ENCODE measurements around the gene RCAN1. TPM values are rescaled to one million over a fixed set of nuclear protein-coding genes. Genes with fewer than 3 reads are reported as not detected.
A peak's percentile ranks its signal among the peaks of the same experiment; 100 is the strongest.

The RCAN1 gene
- total and polyA plus RNA-seq, 3 donors from 2014 or later = 16.7 to 21.9 (median 20.6) TPM

DNA sequence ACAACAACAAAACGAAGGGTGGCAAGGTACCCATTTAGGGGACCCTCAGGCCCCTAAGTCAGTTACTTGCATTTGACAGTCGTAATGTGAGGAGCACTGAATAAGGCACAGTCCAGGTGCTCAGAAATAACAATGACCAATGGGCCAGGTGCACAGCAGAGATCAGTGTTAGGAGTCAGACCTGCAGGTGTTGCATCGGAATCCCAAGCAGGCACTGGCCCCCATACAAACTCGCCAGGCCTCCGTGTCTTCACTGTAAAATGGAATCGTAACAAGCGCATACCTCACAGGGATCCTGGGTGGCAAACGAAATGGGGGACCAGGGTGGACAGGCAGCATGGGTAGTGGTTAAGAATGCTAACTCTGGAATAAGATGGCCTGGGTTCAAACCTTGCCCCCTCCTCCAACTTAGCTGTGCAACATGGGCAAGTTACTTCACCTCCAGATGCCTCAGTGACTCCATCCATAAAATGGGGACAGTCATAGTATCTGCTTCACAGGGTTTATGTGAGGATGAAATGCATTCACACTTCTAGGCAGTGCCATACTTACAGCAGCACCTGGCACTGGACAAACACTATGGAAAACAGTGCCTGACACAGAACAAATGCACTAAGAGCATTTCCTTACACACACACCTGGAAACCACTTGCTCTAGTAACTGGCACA, 20.2 kb downstream of the RCAN1 start:
- Histone ChIP-seq H3K27me3 (no peaks in the 10 kb centered on the region), H3K4me1 (no peaks in the 10 kb centered on the region), H3K4me3 (no peak overlapping the region), H3K27ac (no peak overlapping the region), H3K36me3 (ENCODE audit: low read depth, missing control alignments) (no peaks in the 10 kb centered on the region), H3K9me3 (no peaks in the 10 kb centered on the region)
- no peak for TF ChIP-seq POLR2A (IDR thresholded peaks at IDR 0.05)
- TF ChIP-seq, protein P1, sequence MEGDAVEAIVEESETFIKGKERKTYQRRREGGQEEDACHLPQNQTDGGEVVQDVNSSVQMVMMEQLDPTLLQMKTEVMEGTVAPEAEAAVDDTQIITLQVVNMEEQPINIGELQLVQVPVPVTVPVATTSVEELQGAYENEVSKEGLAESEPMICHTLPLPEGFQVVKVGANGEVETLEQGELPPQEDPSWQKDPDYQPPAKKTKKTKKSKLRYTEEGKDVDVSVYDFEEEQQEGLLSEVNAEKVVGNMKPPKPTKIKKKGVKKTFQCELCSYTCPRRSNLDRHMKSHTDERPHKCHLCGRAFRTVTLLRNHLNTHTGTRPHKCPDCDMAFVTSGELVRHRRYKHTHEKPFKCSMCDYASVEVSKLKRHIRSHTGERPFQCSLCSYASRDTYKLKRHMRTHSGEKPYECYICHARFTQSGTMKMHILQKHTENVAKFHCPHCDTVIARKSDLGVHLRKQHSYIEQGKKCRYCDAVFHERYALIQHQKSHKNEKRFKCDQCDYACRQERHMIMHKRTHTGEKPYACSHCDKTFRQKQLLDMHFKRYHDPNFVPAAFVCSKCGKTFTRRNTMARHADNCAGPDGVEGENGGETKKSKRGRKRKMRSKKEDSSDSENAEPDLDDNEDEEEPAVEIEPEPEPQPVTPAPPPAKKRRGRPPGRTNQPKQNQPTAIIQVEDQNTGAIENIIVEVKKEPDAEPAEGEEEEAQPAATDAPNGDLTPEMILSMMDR (IDR thresholded peaks at IDR 0.05) = no peak
- no peak for DNase-seq
- WGBS, 2 donors = 83 to 84% methylated on average over 5 to 8 of the region's 8 CpGs
- intact Hi-C loops (cut with DNase I; ENCODE audit: low total_unique reads) = no loop called here

DNA sequence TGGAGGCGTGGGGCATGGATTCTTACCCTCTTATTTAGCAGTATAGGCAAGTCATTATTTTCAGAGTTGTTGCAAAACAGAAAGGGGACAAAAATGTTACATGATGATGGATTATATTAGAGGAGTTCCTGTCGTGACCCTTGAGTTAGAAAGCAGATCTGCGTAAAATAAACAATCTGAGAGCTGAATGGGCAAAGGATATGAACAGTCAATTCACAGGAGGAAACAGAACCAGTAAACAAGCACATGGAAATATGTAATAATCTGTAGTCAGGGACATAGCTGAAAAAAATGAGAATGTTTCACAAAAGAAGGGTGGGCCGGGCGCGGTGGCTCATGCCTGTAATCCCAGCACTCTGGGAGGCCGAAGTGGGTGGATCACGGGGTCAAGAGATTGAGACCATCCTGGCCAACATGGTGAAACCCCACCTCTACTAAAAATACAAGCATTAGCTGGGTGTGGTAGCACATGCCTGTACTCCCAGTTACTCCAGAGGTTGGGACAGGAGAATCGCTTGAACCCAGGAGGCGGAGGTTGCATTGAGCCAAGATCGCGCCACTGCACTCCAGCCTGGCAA, 20.9 kb downstream of the RCAN1 start:
- no peak for DNase-seq
- H3K36me3 ChIP-seq (ENCODE audit: low read depth, missing control alignments) = no peaks in the 10 kb centered on the region
- no peaks in the 10 kb centered on the region for H3K9me3 ChIP-seq
- H3K27me3 ChIP-seq = no peaks in the 10 kb centered on the region
- TF ChIP-seq POLR2A (IDR thresholded peaks at IDR 0.05) = no peak
- TF ChIP-seq, protein P1 (IDR thresholded peaks at IDR 0.05) = no peak
- no peaks in the 10 kb centered on the region for H3K4me1 ChIP-seq
- intact Hi-C loops (cut with DNase I; ENCODE audit: low total_unique reads) = no loop called here
- no peak overlapping the region for H3K27ac ChIP-seq
- 75 to 93% methylated on average over 10 to 12 of the region's 12 CpGs for WGBS, 2 donors
- no peak overlapping the region for H3K4me3 ChIP-seq

DNA sequence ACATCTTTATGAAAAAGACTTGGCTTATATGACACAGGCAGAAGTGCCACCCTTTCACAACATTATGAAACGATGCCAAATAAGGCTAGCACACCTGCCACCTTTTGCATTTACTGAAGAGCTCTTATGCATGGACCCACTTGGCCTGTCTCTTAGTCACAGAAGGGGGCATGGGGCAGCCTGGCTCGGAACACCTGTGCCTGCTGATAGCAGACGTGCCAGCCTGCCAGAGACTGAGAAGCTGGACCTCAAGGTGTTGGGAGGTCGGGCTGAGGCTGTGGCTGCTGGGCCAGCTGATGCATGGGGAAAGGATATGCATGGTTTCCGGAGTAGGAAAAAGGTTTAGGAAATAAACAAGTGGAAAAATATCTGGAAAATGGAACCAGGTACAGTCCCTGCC, 21.5 kb downstream of the RCAN1 start:
- DNase-seq = no peak
- no peaks in the 10 kb centered on the region for H3K27me3 ChIP-seq
- no peak overlapping the region for H3K27ac ChIP-seq
- 83 to 94% methylated on average over 5 of the region's 5 CpGs for WGBS, 2 donors
- intact Hi-C loops (cut with DNase I; ENCODE audit: low total_unique reads) = no loop called here
- H3K36me3 ChIP-seq (ENCODE audit: low read depth, missing control alignments) = no peaks in the 10 kb centered on the region
- H3K9me3 ChIP-seq = no peaks in the 10 kb centered on the region
- no peak overlapping the region for H3K4me3 ChIP-seq
- H3K4me1 ChIP-seq = no peaks in the 10 kb centered on the region
- TF ChIP-seq, protein P1 (IDR thresholded peaks at IDR 0.05) = no peak
- no peak for TF ChIP-seq POLR2A (IDR thresholded peaks at IDR 0.05)

DNA sequence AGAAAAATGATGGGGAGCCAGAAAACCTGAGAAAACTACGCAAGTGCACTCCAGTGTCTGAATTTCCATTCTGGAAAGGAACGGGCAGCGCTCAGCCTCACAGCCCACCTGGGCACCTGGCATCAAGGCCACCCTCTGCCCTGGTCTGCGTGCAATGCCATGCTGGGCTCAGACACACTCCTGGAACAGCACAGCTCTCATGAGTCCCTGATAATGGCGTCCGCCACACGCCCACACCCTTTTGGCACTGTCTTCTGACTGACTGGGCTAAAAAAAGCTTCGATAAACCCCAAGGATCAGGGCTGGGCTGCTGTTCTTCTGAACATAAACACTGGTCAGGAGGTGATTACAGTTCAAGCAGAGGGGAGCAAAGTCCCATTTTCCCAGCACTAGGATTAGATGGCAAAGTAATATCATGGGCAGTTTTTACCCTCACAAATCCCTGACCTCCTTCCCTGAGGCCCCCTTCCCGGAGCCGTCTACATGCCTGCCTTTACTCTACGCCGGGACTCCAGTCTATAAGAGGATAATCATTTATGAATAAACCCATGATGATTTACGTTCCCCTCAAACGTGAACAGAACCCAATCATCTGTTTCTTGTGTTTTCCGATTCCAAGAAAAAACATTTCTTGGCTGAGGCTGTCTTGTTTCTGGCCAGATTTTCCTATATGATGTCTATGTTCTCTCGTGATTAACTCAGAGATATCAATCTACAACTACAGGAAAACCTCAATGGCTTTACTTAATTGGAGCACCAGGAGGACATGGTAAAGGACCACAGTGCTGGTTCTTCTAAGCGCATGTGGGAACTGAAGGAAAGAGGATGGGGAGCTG, 22.6 kb downstream of the RCAN1 start:
- Histone ChIP-seq H3K4me1 (no peaks in the 10 kb centered on the region), H3K27me3 (no peaks in the 10 kb centered on the region), H3K9me3 (no peaks in the 10 kb centered on the region), H3K36me3 (ENCODE audit: low read depth, missing control alignments) (no peaks in the 10 kb centered on the region), H3K27ac (no peak overlapping the region), H3K4me3 (no peak overlapping the region)
- WGBS, 2 donors = 58 to 59% methylated on average over 17 of the region's 17 CpGs
- TF ChIP-seq POLR2A (IDR thresholded peaks at IDR 0.05) = no peak
- TF ChIP-seq, protein P1 (IDR thresholded peaks at IDR 0.05) = no peak
- intact Hi-C loops (cut with DNase I; ENCODE audit: low total_unique reads) = no loop called here
- DNase-seq = peak; percentile 61

All from testis (tissue), 3 donors.